ENCODE data around the gene SPINK5. TPM values are rescaled to one million over a fixed set of nuclear protein-coding genes. Genes with fewer than 3 reads are reported as not detected.

SPINK5 gene
- total RNA-seq, 1 donor from 2014 or later = not detected

- no peak for DNase-seq (ENCODE audit: low spot score)
- H3K27ac Mint-ChIP-seq = no peak overlapping the region
- H3K4me3 Mint-ChIP-seq (ENCODE audit: low read depth) = no peak overlapping the region
- H3K4me1 Mint-ChIP-seq (ENCODE audit: low read depth) = no peaks in the 10 kb centered on the region
- H3K27me3 Mint-ChIP-seq (ENCODE audit: low read depth) = peaks cover 2% of the 10 kb centered on the region
- no peaks in the 10 kb centered on the region for H3K36me3 Mint-ChIP-seq (ENCODE audit: low read depth)
- intact Hi-C loops (cut with micrococcal nuclease) = no loop called here
- no peaks in the 10 kb centered on the region for H3K9me3 Mint-ChIP-seq
These were observed 99.6 kb downstream of the SPINK5 start for GRCh38 chr5:148163345-148163744.

GRCh38 chr5:148166550-148167283 is 102.9 kb downstream of the SPINK5 start:
- no peak for DNase-seq (ENCODE audit: low spot score)
- H3K4me3 Mint-ChIP-seq (ENCODE audit: low read depth) = no peak overlapping the region
- H3K27me3 Mint-ChIP-seq (ENCODE audit: low read depth) = peaks cover 2% of the 10 kb centered on the region
- intact Hi-C loops (cut with micrococcal nuclease) = no loop called here
- no peaks in the 10 kb centered on the region for H3K9me3 Mint-ChIP-seq
- no peaks in the 10 kb centered on the region for H3K36me3 Mint-ChIP-seq (ENCODE audit: low read depth)
- no peak overlapping the region for H3K27ac Mint-ChIP-seq
- no peaks in the 10 kb centered on the region for H3K4me1 Mint-ChIP-seq (ENCODE audit: low read depth)

- H3K9me3 Mint-ChIP-seq = no peaks in the 10 kb centered on the region
- H3K4me1 Mint-ChIP-seq (ENCODE audit: low read depth) = no peaks in the 10 kb centered on the region
- no peak within 1 kb of the TSS for H3K27ac Mint-ChIP-seq
- peaks cover 2% of the 10 kb centered on the region for H3K27me3 Mint-ChIP-seq (ENCODE audit: low read depth)
- intact Hi-C loops (cut with micrococcal nuclease) = no loop called here
- no peak within 1 kb of the TSS for H3K4me3 Mint-ChIP-seq (ENCODE audit: low read depth)
- no peaks in the 10 kb centered on the region for H3K36me3 Mint-ChIP-seq (ENCODE audit: low read depth)
- no peak for DNase-seq (ENCODE audit: low spot score)
These were observed 104.5 kb downstream of the SPINK5 start, which contains the start of gene SPINK14 for GRCh38 chr5:148168246-148168645. TSS of gene SPINK14 (plus strand) at chr5:148168546. CDS start at chr5:148169733, 1,187 bp downstream.

GRCh38 chr5:148172377-148172776 is 108.6 kb downstream of the SPINK5 start:
- no peaks in the 10 kb centered on the region for H3K4me1 Mint-ChIP-seq (ENCODE audit: low read depth)
- intact Hi-C loops (cut with micrococcal nuclease) = no loop called here
- no peak overlapping the region for H3K4me3 Mint-ChIP-seq (ENCODE audit: low read depth)
- no peaks in the 10 kb centered on the region for H3K36me3 Mint-ChIP-seq (ENCODE audit: low read depth)
- peaks cover 2% of the 10 kb centered on the region for H3K27me3 Mint-ChIP-seq (ENCODE audit: low read depth)
- no peak for DNase-seq (ENCODE audit: low spot score)
- no peaks in the 10 kb centered on the region for H3K9me3 Mint-ChIP-seq
- no peak overlapping the region for H3K27ac Mint-ChIP-seq

- no peak overlapping the region for H3K27ac Mint-ChIP-seq
These were observed 112.7 kb downstream of the SPINK5 start for GRCh38 chr5:148176480-148176879.

GRCh38 chr5:148177207-148177606 is 113.4 kb downstream of the SPINK5 start:
- no peaks in the 10 kb centered on the region for H3K27me3 Mint-ChIP-seq (ENCODE audit: low read depth)
- intact Hi-C loops (cut with micrococcal nuclease) = loop anchor here (5.0 kb wide), 1 partner anchor 265 kb away; no protein-coding TSS in a partner anchor
- no peaks in the 10 kb centered on the region for H3K9me3 Mint-ChIP-seq
- DNase-seq (ENCODE audit: low spot score) = no peak
- H3K4me1 Mint-ChIP-seq (ENCODE audit: low read depth) = peaks cover 1% of the 10 kb centered on the region
- H3K36me3 Mint-ChIP-seq (ENCODE audit: low read depth) = no peaks in the 10 kb centered on the region
- no peak overlapping the region for H3K4me3 Mint-ChIP-seq (ENCODE audit: low read depth)
- H3K27ac Mint-ChIP-seq = no peak overlapping the region

More at GRCh38 chr5:148176480-148176879, 112.7 kb downstream of the SPINK5 start:
- intact Hi-C loops (cut with micrococcal nuclease) = loop anchor here (5.0 kb wide), 1 partner anchor 266 kb away; no protein-coding TSS in a partner anchor
- Mint-ChIP-seq H3K27me3 (ENCODE audit: low read depth) (no peaks in the 10 kb centered on the region), H3K9me3 (no peaks in the 10 kb centered on the region), H3K36me3 (ENCODE audit: low read depth) (no peaks in the 10 kb centered on the region), H3K4me1 (ENCODE audit: low read depth) (peaks cover 1% of the 10 kb centered on the region), H3K4me3 (ENCODE audit: low read depth) (no peak overlapping the region)
- no peak for DNase-seq (ENCODE audit: low spot score)

- peaks cover 1% of the 10 kb centered on the region for H3K4me1 Mint-ChIP-seq (ENCODE audit: low read depth)
- H3K27ac Mint-ChIP-seq = no peak overlapping the region
- no peaks in the 10 kb centered on the region for H3K27me3 Mint-ChIP-seq (ENCODE audit: low read depth)
- no peaks in the 10 kb centered on the region for H3K9me3 Mint-ChIP-seq
- no peak for DNase-seq (ENCODE audit: low spot score)
- intact Hi-C loops (cut with micrococcal nuclease) = loop anchor here (1.0 to 5.0 kb wide), 4 partner anchors 195 to 552 kb away; no protein-coding TSS in a partner anchor
- H3K36me3 Mint-ChIP-seq (ENCODE audit: low read depth) = no peaks in the 10 kb centered on the region
- H3K4me3 Mint-ChIP-seq (ENCODE audit: low read depth) = no peak overlapping the region
These were observed 115.5 kb downstream of the SPINK5 start for GRCh38 chr5:148179234-148179824.

- Mint-ChIP-seq H3K36me3 (ENCODE audit: low read depth) (no peaks in the 10 kb centered on the region), H3K4me3 (ENCODE audit: low read depth) (no peak overlapping the region), H3K4me1 (ENCODE audit: low read depth) (peaks cover 11% of the 10 kb centered on the region), H3K9me3 (no peaks in the 10 kb centered on the region), H3K27me3 (ENCODE audit: low read depth) (peaks cover 3% of the 10 kb centered on the region), H3K27ac (no peak overlapping the region)
- DNase-seq (ENCODE audit: low spot score) = no peak
- intact Hi-C loops (cut with micrococcal nuclease) = loop anchor here (1.0 to 5.0 kb wide), 4 partner anchors 202 to 616 kb away; no protein-coding TSS in a partner anchor
These were observed 122.6 kb downstream of the SPINK5 start for GRCh38 chr5:148186248-148187003.

Other genes starting within 250 kb of the SPINK5 start
- not detected in 2 replicates for gene SPINK1, start 232.3 kb upstream of the SPINK5 start, total RNA-seq
- gene SCGB3A2, start 185.3 kb upstream of the SPINK5 start, total RNA-seq = not detected in 2 replicates
- not detected in 2 replicates for gene C5orf46, start 157.4 kb upstream of the SPINK5 start, total RNA-seq
- not detected in 2 replicates for gene SPINK14, start 104.6 kb downstream of the SPINK5 start, total RNA-seq
- gene SPINK6, start 139.1 kb downstream of the SPINK5 start, total RNA-seq = not detected in 2 replicates
- gene MARCOL, start 174.5 kb downstream of the SPINK5 start, total RNA-seq = not detected in 2 replicates
- gene SPINK13, start 204.8 kb downstream of the SPINK5 start, total RNA-seq = not detected in 2 replicates
- gene SPINK7, start 248.4 kb downstream of the SPINK5 start, total RNA-seq = not detected in 2 replicates